OCI-LY1 (cell line): ENCODE data around the gene B3GNT3.

Experiments used
- H2AFZ ChIP-seq: fragments of 200-600 bp; sonication (generic), shearing (Covaris generic); 2 replicates; pipeline ENCODE4 v1.6.0; 2014; ENCODE audit warnings: antibody characterized with exemption, mild to moderate bottlenecking, low read length
- H3F3A ChIP-seq: fragments of 200-600 bp; sonication (generic), shearing (Covaris generic); 2 replicates; pipeline ENCODE4 v1.6.0; 2014; ENCODE audit warnings: mild to moderate bottlenecking, antibody characterized with exemption, low read length, moderate library complexity; ENCODE audit not compliant: insufficient read depth
- H3K27ac ChIP-seq: fragments of 200-600 bp; sonication (generic); 2 replicates; pipeline ENCODE4 v1.5.1; 2014; ENCODE audit warnings: low read length, mixed run types, mild to moderate bottlenecking, low read depth; ENCODE audit not compliant: poor library complexity, severe bottlenecking
- H3K27me3 ChIP-seq: fragments of 200-600 bp; sonication (generic); 2 replicates; pipeline ENCODE4 v1.6.0; 2014; ENCODE audit warnings: antibody characterized with exemption, mild to moderate bottlenecking, low read length, moderate library complexity; ENCODE audit not compliant: insufficient read depth
- H3K36me3 ChIP-seq: fragments of 200-600 bp; sonication (generic); 2 replicates; pipeline ENCODE4 v1.6.1; 2014; ENCODE audit warnings: mild to moderate bottlenecking, antibody characterized with exemption, low read length, moderate library complexity, mixed read lengths; ENCODE audit not compliant: insufficient read depth
- H3K4me1 ChIP-seq: fragments of 200-600 bp; sonication (generic); 2 replicates; pipeline ENCODE4 v1.5.1; 2014; ENCODE audit warnings: mild to moderate bottlenecking, low read length, moderate library complexity; ENCODE audit not compliant: insufficient read depth, severe bottlenecking
- H3K4me2 ChIP-seq: fragments of 200-600 bp; sonication (generic), shearing (Covaris generic); 2 replicates; pipeline ENCODE4 v1.6.1; 2014; ENCODE audit warnings: low read length
- H3K4me3 ChIP-seq: fragments of 200-600 bp; sonication (generic); 2 replicates; pipeline ENCODE4 v1.5.1; 2014; ENCODE audit warnings: low read length, low read depth, mild to moderate bottlenecking, mixed read lengths; ENCODE audit not compliant: poor library complexity, severe bottlenecking
- H3K79me2 ChIP-seq: fragments of 200-600 bp; shearing (Covaris generic); 2 replicates; pipeline ENCODE4 v1.6.1; 2016; ENCODE audit warnings: mixed run types, low read length, mixed read lengths; ENCODE audit not compliant: insufficient read depth
- H3K9ac ChIP-seq: fragments of 200-600 bp; sonication (generic), shearing (Covaris generic); 2 replicates; pipeline ENCODE4 v1.6.1; 2014; ENCODE audit warnings: mild to moderate bottlenecking, low read length, mixed read lengths
- H3K9me2 ChIP-seq: fragments of 200-600 bp; sonication (generic), shearing (Covaris generic); 2 replicates; pipeline ENCODE4 v1.6.1; 2014; ENCODE audit warnings: low read depth, mild to moderate bottlenecking, low read length, mixed read lengths
- H3K9me3 ChIP-seq: fragments of 200-600 bp; shearing (Covaris generic); 2 replicates; pipeline ENCODE4 v1.6.1; 2014; ENCODE audit warnings: low read length, mixed read lengths
- H4K20me1 ChIP-seq: fragments of 200-600 bp; sonication (generic), shearing (Covaris generic); 2 replicates; pipeline ENCODE4 v1.6.0; 2016; ENCODE audit warnings: mild to moderate bottlenecking, low read length; ENCODE audit not compliant: insufficient read depth
- CTCF ChIP-seq: fragments of 200-600 bp; sonication (generic), shearing (Covaris generic); IDR thresholded peaks from 2 replicates; pipeline ENCODE4 v1.5.1; 2017; ENCODE audit warnings: mild to moderate bottlenecking, antibody characterized with exemption, low read length, moderate library complexity, mixed read lengths
- EZH2 ChIP-seq: fragments of 200-600 bp; sonication (generic), shearing (Covaris generic); IDR thresholded peaks from 2 replicates; pipeline ENCODE4 v1.8.0; 2017; ENCODE audit warnings: borderline replicate concordance, mixed run types, mild to moderate bottlenecking, antibody characterized with exemption, low read length, moderate library complexity, mixed read lengths

Gene B3GNT3

GRCh38 chr19:17829855-17830566 is 35.1 kb downstream of the B3GNT3 start:
- Histone ChIP-seq H3F3A (no peaks in the 10 kb centered on the region), H2AFZ (no peak overlapping the region), H3K9ac (no peak overlapping the region), H3K36me3 (no peaks in the 10 kb centered on the region), H3K9me2 (no peaks in the 10 kb centered on the region), H3K79me2 (no peaks in the 10 kb centered on the region), H3K27ac (no peak overlapping the region), H4K20me1 (no peaks in the 10 kb centered on the region), H3K27me3 (no peaks in the 10 kb centered on the region), H3K4me2 (no peak overlapping the region), H3K4me1 (no peaks in the 10 kb centered on the region), H3K4me3 (no peak overlapping the region), H3K9me3 (no peaks in the 10 kb centered on the region)
- TF ChIP-seq CTCF = no peak
- no peak for TF ChIP-seq EZH2

- H3K4me3 ChIP-seq = no peak overlapping the region
- H4K20me1 ChIP-seq = no peaks in the 10 kb centered on the region
- no peaks in the 10 kb centered on the region for H3K79me2 ChIP-seq
- H3F3A ChIP-seq = no peaks in the 10 kb centered on the region
- no peaks in the 10 kb centered on the region for H3K27me3 ChIP-seq
- H3K4me1 ChIP-seq = no peaks in the 10 kb centered on the region
- H2AFZ ChIP-seq = no peak overlapping the region
- no peak for TF ChIP-seq EZH2
- no peak for TF ChIP-seq CTCF
- no peak overlapping the region for H3K9ac ChIP-seq
- H3K9me3 ChIP-seq = no peaks in the 10 kb centered on the region
- H3K36me3 ChIP-seq = no peaks in the 10 kb centered on the region
- H3K9me2 ChIP-seq = no peaks in the 10 kb centered on the region
- H3K4me2 ChIP-seq = no peak overlapping the region
- no peak overlapping the region for H3K27ac ChIP-seq
Measured at GRCh38 chr19:17830567-17831418, 35.9 kb downstream of the B3GNT3 start.

- no peaks in the 10 kb centered on the region for H4K20me1 ChIP-seq
- H2AFZ ChIP-seq = no peak overlapping the region
- H3K79me2 ChIP-seq = no peaks in the 10 kb centered on the region
- no peaks in the 10 kb centered on the region for H3K36me3 ChIP-seq
- no peaks in the 10 kb centered on the region for H3K9me2 ChIP-seq
- H3K27ac ChIP-seq = no peak overlapping the region
- no peak overlapping the region for H3K4me2 ChIP-seq
- no peak overlapping the region for H3K4me3 ChIP-seq
- H3K9me3 ChIP-seq = no peaks in the 10 kb centered on the region
- H3K9ac ChIP-seq = no peak overlapping the region
- no peaks in the 10 kb centered on the region for H3K27me3 ChIP-seq
- TF ChIP-seq CTCF (no peak), EZH2 (no peak)
- H3F3A ChIP-seq = no peaks in the 10 kb centered on the region
- no peaks in the 10 kb centered on the region for H3K4me1 ChIP-seq
Measured at GRCh38 chr19:17831419-17831888, 36.5 kb downstream of the B3GNT3 start.
